ENCODE results near the gene HESX1.
A peak's percentile ranks its signal among the peaks of the same experiment; 100 is the strongest.

HESX1 gene

DNA sequence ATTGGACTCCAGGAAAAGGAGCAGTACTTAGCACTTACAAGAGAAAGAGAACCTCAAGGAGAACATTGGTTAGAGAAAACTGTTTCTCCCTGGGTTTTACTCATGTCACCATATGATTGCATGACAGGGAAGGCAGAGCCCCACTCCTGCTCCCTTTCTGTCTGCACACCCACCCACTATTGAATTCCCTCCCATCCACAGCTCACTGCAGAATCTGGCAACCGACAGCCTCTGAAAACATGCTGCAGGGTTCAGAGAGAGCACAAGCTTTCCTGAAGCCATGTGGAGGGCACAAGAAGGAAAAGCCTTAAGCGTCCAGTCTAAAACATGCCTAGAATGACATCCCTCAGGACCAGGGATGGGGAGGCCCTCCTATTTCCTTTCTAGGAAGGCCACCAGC lies 31.6 kb downstream of the HESX1 start:
- no peak for DNase-seq (ENCODE audit: low spot score)

DNA sequence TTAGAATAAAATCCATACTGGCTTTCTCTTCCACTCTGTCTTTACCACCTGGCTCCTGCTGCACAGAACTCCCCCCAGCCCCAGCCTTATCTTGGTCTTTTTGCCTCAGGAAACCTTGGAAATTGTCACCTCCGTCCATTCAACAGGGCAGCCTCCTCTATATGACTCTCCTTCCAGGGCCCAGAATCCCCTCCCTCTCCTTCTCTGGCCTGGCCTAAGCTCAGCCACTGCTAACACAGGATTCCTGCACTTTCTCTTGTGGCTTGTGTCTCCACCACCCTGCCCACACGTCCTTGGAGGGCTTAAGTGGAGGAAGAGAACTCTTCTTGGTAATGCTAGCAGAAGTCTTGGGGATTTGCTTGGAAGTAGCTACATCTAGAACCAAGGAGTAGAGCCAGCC lies 33.1 kb downstream of the HESX1 start:
- DNase-seq (ENCODE audit: low spot score), result no peak

DNA sequence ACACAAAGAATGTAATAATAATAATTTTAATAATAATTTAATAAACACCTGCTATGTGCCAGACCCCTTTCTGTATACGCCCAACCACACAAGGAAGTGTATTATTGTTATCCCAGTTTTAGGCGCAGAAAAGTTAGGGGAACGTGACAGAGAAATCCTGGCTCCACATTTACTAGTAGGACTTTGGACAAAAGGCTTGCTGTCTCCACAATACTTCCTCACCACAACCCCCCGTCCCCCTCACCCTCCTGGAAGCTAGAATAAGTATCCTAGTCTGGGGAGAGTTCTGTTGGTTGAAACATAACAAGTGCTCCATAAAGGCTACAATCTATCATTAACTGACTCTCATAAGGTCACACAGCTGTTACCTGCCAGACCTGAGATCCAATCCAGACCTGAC lies 34.1 kb downstream of the HESX1 start:
- no peak for DNase-seq (ENCODE audit: low spot score)

DNA sequence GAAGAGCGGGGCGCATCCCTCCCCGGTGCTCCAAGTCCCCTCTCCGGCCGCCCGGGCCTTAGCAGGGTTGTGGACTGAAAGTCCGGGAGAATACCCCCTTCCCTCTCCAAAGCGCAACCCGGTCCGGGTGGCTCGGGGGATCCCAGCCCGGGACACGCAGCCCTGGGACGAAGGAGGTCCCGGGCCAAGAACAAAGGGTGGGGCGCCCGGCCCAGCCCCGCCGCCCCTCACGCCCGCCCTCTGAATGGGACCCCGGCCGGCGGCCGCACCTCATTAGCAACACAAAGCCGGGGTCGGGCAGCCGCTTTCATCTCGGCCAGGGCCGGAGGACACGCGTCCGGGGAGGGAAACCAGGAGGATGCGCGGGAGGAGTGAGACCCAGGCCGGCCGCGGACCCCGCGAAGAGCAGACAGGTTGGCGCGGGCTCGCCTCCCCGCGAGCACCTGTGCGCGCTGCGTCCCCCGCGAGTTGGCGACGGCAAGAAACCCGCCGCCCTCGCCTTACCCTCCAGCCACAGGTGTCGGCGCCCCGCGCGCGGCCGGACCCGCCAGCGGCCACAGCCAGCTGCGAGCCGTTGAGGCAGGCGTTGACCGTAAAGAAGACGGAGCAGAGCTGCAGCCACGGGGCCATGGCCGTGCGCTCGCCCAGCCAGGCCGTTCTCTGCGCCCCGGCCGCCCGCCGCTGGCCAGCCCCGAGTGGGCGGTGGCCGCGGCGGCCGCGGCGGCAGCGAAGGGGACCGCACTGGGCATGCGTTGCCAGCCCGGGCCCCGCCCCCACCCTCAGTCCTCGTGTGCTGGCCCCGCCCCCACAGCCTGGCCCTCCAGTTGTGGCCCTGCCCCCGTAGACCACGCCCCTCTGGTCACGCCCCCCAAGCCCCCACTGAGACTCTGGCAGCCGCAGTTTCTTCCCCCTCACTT lies 34.9 kb downstream of the HESX1 start, which contains the start of gene IL17RD:
TSS of gene IL17RD (minus strand) at position 697 of the 917 bp plus-strand sequence. CDS start at position 630, 67 bp downstream.
- DNase-seq (ENCODE audit: low spot score), result peak; percentile 72

DNA sequence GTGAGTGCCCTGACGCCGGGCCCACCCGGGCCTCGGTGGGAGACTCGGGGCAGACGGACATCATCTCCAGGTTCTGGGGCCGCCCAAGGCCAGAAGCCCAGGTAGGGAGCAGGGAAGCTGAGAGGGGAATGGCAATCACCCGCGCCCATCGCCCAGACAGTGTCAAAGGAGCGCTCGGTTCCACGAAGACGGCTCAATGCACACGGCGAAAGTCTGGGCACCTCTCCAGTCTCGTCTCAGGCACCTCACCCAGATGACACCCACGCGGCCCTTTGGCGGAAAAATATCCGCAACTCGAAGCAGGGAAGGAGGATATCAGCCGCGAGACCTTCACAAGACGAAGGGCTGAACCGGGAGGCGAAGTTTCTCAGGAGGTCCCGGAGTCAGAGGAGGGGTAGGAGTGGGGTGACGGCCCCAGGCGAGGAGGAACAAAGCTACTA lies 35.5 kb downstream of the HESX1 start:
- DNase-seq (ENCODE audit: low spot score), result no peak

DNA sequence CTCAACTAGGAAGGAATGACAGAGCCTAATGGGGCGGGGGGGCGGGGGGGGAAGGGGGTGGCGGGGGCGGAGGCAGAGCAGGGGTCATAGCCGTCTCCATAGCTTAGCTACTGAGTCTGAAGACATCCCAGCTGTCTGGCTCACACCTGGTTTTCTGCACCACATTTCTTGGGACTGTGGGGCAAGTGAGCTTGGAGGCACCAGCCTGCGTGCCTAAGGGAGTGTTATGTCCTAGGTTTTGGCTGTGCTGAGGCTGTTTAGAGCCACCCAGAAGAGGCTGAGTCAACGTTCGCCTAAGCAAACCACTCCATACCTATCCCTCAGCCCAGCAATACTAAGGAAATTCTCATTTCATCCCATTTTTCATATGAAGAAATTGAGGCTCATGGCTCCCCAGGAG lies 36.0 kb downstream of the HESX1 start:
- no peak for DNase-seq (ENCODE audit: low spot score)

DNA sequence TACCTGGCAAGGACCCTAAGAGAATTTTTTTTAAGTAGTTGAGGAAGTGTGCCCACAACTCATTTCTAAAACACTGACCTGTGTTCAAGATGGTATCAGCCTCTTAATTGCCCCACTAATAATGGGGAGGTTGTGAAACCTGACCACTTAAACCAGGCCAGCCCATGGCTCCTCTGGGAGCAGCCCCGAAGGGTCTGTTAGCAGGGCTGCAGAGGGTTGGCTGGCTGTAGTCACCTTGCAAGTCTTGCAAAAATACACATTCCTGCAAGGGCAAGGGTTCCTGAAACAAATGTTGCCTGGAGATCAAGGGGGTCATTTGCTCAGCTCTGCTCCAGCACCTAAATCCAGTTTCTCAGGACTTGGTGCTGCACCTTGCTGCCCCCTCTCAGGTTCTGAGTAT lies 37.9 kb downstream of the HESX1 start:
- DNase-seq (ENCODE audit: low spot score), result no peak

DNA sequence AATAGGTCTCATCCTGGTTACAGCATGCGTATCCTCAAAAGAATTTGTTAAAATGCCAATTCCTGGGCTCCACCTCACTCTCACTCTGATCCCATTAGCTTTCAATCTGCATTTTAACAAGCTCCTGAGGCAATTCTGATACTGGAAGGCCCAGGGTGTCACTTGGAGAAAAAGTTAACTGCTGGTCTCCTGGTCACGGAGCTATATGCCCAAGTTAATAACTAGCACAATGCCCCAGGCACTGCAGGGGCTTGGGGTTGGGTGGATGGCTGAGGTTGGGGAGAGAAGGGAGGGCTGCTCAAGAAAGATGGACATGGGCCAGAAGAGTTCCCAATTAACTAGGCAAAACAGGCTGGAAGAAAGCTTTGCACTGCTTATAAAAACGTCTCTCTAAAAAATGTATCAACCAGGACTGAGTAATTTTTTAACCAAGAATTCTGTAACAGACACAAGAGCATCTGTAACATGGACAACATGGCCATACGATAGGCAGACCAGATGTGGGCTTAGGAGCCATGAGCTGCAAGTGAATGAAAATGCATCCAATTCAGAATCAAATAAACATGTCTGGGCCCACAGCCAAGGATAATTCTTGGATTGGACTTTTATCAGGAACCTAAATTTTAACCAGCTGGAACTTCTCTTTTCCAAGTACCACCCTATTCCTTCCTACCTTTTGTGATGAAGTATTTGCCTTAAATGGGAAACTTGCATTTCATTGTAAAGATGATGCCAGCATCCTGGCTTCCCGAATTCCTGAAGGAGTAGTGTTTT lies 38.8 kb downstream of the HESX1 start:
- DNase-seq (ENCODE audit: low spot score), result no peak

DNA sequence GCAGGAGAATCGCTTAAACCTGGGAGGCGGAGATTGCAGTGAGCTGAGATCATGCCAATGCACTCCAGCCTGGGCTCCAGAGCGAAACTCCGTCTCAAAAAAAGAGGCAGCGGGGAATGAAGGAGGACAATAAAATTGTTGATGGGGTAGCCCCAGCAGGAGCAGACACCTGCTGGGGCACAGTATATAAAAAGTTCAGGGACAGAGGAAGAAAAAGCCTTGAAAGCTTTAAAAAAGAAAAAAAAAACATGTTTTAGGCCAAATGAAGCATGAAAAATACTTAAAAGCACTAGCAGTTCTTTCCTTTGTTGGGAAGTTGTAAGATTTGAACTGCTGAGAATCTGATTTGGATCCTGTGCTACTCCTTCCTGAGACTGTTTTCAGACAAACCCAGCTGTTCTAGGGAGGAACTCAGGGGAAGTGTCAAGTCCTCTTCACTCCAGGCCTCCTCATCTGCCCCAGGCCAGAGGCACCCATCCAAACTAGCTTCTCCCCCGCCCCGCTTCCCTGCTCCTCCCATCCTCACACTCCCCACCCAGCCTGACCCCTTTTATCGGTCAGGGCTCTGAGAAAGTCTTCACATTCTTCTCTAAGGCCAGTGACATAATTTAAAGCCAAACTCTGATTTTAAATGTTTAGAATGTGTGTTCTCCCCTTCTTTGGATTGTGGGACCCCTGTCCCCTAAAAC lies 39.6 kb downstream of the HESX1 start:
- DNase-seq (ENCODE audit: low spot score), result no peak

DNA sequence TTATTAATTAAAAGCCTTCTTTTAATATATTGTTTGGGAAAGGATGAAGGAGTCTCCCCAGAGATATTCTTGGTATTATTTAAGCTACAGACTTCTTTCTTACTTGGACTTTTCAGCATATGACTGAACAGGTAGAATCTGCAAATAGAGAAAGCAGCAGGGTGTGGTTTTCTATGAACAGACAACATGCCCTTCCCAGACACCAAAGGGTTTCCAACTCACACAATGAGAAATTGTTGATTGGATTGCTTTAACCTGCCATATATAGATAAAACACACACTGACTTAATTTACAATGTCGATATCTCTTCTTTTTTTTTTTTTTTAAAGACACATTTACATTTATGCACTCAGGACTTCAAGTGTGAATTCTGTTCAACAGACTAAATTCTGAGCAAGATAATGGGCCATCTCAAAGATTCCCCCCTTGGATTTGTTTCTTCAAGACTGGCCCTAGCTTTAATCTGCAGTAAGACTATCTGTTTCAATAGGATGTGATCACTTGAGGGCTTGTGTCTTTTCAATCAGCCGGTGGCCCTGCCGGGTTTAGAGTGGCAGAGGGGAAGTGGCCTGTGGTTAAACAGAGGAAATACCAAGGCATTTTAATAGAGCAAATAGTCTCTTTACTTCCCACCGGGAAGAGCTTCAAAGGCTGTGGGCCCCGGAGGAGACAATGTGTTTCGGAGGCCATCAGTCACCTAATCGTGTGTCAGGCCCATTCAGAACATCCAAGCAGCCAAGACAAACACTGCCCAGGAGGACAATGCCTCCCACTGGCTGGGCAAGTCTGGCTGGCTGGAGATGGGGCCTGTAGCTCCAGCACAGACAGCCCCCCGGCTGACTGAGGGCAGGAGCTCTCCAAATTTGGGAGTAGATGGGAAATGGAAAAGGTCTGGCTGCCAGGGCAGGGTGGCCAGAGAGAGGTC lies 40.7 kb downstream of the HESX1 start:
- DNase-seq (ENCODE audit: low spot score), result no peak

DNA sequence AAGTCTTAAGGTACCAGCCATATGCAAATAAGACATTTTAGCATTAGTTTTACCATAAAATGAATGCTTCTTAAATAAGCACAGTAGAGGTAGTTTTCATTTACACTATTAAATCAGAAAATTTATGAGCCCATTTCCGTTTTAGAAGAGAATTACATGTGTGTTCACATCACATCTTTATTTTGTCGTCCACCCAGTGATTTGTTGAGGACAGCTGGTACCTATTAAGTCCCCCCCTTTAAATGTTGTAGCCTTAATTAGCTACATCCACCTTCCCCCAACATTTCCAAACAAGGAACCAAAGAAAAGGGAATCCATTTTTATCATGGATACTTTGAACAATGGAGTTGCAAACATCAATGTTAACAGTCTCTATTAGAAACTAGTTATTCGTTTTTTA lies 41.5 kb downstream of the HESX1 start:
- no peak for DNase-seq (ENCODE audit: low spot score)

DNA sequence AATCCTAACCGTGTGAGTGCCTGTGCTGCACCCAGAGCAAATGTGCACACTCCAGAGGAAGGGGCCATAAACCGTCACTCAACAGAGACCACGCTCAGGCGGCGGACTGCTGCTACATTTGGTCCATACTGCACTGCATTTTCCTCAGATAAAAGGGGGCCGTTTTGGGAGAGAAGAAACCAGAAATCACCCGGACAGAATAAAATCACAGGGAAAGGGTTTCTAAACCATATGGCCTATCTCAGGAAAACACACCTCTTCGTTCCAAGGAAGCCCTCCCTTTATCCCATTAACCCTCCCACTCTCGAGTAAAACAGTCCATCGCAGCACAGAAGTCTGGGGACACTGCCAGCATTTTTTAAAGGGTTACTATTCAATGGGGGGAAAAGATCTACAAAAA lies 42.2 kb downstream of the HESX1 start:
- DNase-seq (ENCODE audit: low spot score), result no peak

DNA sequence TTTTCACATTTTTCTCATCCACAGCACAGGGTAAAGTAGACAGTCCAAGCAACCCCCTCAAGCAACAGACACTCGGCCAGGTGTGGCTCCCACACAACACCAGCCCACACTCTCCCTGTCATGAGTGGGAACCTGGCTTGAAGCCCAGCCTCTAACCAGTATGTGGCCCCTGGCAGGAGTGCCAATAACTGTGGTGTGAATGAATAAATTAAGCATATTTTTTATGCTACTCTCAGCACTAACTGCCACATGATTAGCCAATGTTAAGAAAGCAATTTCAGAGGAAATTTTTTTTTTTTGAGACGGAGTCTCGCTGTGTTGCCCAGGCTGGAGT lies 44.5 kb downstream of the HESX1 start:
- DNase-seq (ENCODE audit: low spot score), result no peak

DNA sequence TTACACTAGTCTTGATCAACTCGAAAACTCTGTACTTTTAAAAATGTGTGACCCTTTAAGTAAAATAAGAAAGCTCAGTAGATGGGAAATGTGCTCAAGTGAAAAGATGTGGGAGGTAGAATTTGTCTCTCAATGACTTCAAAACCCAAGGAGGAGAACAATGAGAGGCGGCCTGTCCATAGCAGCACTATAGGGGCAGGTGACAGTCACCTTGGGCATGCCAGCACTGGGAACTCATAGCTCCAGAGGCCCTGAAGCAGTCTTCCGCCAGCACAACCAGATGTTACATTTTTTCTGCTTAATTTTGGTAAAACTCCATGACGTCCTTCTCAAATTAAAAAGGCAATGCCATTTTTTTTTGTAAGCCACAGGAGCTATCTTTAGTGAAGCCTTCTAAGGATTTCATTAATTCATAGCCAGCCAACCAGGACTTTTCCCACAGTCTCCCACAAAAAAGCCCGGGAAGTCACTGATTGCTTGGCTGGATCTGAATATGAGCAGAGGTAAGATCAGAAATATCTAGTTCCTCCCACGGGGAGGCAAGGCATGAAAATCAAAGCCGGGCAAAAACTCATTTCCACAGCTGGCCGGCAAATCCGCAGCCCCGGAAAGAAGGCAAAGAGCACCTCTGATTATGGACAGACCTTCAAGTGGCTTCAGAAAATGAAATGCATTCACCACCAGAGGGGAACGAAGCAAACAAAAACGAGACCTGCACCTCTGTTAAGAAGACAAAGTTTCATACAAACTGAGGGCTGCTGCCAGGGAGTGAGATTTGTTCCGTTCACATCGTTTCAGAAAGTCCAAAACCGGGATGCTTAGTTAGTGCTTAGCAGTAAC lies 45.1 kb downstream of the HESX1 start:
- DNase-seq (ENCODE audit: low spot score), result no peak

DNA sequence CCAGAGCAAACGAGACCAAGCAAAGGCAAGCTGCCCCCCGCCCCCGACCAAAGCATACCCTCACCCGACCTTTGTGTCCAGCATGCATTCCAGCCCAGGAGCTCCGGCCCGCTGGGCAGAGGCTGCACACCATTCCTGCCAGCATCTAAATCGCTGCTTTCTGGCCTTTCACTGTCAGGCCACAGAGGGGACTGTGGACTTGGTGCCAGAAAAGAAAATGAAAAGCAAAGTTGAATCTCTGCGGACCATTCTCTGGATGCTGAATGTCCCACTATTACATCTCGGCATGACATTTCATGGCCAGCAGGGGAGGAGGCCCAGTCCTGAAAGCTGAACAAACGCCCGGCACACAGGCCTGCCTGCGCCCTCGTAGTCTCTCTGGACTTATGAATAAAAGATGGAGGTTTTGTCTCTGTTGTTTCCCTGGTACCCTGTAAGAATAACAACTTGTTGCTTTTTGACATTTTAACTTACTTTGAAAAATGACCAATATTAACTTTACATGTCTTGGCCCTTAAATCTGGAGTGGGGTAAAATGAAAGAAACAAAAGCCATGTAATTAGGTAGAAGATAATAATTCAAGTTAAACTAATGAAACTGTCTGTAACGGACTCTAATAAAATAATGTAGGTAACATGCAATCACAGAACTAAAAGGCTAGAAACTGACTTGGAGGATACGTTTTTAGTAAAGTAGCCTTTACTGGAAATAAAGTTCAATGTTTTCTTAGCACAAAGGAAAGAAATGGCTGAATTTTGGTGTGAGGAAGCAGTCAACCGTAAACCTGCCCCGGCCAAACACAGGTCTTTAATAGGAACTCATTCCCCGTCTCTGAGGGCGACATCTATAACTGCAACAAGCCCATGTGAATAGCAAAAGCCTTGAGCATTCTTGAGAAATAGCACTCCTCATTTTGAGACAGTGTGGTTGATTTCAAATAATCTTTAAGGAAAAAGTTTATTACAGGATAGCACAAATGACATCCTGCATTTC lies 47.3 kb downstream of the HESX1 start:
- no peak for DNase-seq (ENCODE audit: low spot score)

DNA sequence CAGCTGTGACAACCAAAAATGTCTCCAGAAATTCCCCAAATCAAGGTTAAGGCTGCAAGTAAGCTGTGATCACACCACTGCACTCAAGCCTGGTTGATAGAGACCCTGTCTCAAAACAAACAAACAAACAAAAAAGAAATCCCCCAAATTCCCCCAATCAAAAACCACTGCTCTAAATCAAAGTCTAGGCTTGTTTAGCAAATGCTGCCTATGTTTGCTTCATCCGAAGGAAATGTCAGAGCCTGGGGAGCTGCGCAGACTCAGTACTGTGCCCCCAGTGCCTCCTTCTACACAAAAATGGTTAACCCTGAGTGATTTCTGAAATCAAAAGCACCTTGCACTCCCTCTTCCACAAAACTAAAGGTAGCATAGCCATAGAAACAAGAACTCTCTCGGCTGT lies 48.0 kb downstream of the HESX1 start:
- DNase-seq (ENCODE audit: low spot score), result no peak

DNA sequence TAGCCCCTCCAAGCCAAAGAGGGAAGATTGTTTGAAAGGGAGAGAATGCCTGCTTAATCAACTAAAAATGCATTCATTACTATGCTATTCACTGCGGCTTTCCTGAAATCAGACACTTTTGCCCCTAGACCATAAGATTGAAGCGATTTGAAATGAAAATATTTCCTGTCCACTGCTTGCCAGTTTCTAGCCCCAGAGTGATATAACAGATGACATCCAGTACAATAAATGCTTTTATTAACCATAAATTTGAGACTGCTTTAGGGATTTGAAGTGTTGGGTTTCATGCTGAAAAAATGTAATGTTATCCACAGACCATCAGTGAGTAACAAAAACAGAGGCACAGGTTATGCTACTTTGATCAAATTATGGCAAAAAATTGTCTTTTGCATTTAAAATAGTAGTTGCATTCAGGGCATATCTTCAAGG lies 48.7 kb downstream of the HESX1 start:
- no peak for DNase-seq (ENCODE audit: low spot score)

DNA sequence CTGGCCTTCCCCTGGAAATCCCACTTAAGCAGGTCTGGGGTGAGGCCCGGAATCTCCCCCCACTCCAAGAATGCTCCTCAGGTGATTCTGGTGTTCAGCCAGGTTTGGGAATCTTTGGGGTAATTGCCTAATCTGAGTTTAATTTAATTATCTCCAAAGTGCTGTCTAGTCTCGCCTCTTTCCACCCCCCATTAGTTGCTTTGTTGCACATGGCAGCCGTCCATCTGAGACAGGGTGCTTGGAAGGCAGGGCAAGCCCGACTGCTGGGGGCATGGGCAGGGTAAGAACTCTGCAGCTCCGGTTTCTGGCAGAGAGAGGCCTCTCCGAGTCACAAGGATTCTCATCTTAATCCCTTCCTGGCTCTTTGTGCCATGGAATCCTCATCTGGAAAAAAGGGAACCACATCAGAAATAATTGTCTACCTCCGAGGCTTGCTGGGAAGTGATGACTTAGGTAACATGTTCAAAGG lies 49.6 kb downstream of the HESX1 start:
- no peak for DNase-seq (ENCODE audit: low spot score)
